ENCODE measurements around the gene CNTNAP5.

CNTNAP5 gene

GRCh38 chr2:124887466-124887865 lies 862.4 kb downstream of the CNTNAP5 start:
- Mint-ChIP-seq H3K27ac (no peak overlapping the region), H3K4me1 (ENCODE audit: low read depth) (no peaks in the 10 kb centered on the region), H3K9me3 (peaks cover 11% of the 10 kb centered on the region), H3K27me3 (ENCODE audit: low read depth) (no peaks in the 10 kb centered on the region), H3K4me3 (no peak overlapping the region), H3K36me3 (ENCODE audit: low read depth) (no peaks in the 10 kb centered on the region)

- no peak overlapping the region for H3K4me3 Mint-ChIP-seq
- no peaks in the 10 kb centered on the region for H3K27me3 Mint-ChIP-seq (ENCODE audit: low read depth)
- no peaks in the 10 kb centered on the region for H3K4me1 Mint-ChIP-seq (ENCODE audit: low read depth)
- peaks cover 8% of the 10 kb centered on the region for H3K9me3 Mint-ChIP-seq
- H3K27ac Mint-ChIP-seq, result no peak overlapping the region
- no peaks in the 10 kb centered on the region for H3K36me3 Mint-ChIP-seq (ENCODE audit: low read depth)
Observed at GRCh38 chr2:124888431-124888830, 863.3 kb downstream of the CNTNAP5 start.

- H3K36me3 Mint-ChIP-seq (ENCODE audit: low read depth), result no peaks in the 10 kb centered on the region
- H3K9me3 Mint-ChIP-seq, result peaks cover 4% of the 10 kb centered on the region
- H3K4me3 Mint-ChIP-seq, result no peak overlapping the region
- H3K4me1 Mint-ChIP-seq (ENCODE audit: low read depth), result no peaks in the 10 kb centered on the region
- H3K27ac Mint-ChIP-seq, result no peak overlapping the region
- H3K27me3 Mint-ChIP-seq (ENCODE audit: low read depth), result no peaks in the 10 kb centered on the region
Observed at GRCh38 chr2:124894199-124894598, 869.1 kb downstream of the CNTNAP5 start.

- Mint-ChIP-seq H3K27me3 (ENCODE audit: low read depth) (no peaks in the 10 kb centered on the region), H3K4me1 (ENCODE audit: low read depth) (no peaks in the 10 kb centered on the region), H3K36me3 (ENCODE audit: low read depth) (no peaks in the 10 kb centered on the region), H3K4me3 (no peak overlapping the region), H3K9me3 (peaks cover 4% of the 10 kb centered on the region), H3K27ac (no peak overlapping the region)
Observed at GRCh38 chr2:124898827-124899226, 873.7 kb downstream of the CNTNAP5 start.

- no peaks in the 10 kb centered on the region for H3K27me3 Mint-ChIP-seq (ENCODE audit: low read depth)
- no peaks in the 10 kb centered on the region for H3K4me1 Mint-ChIP-seq (ENCODE audit: low read depth)
- H3K4me3 Mint-ChIP-seq, result no peak overlapping the region
- H3K27ac Mint-ChIP-seq, result no peak overlapping the region
- H3K36me3 Mint-ChIP-seq (ENCODE audit: low read depth), result no peaks in the 10 kb centered on the region
- H3K9me3 Mint-ChIP-seq, result no peaks in the 10 kb centered on the region
Observed at GRCh38 chr2:124908411-124908810, 883.3 kb downstream of the CNTNAP5 start.

- H3K27ac Mint-ChIP-seq, result no peak overlapping the region
- no peaks in the 10 kb centered on the region for H3K4me1 Mint-ChIP-seq (ENCODE audit: low read depth)
- H3K36me3 Mint-ChIP-seq (ENCODE audit: low read depth), result no peaks in the 10 kb centered on the region
- H3K9me3 Mint-ChIP-seq, result no peaks in the 10 kb centered on the region
- no peaks in the 10 kb centered on the region for H3K27me3 Mint-ChIP-seq (ENCODE audit: low read depth)
- H3K4me3 Mint-ChIP-seq, result no peak overlapping the region
Observed at GRCh38 chr2:124911560-124911959, 886.5 kb downstream of the CNTNAP5 start.

GRCh38 chr2:124913868-124914267 lies 888.8 kb downstream of the CNTNAP5 start:
- no peaks in the 10 kb centered on the region for H3K4me1 Mint-ChIP-seq (ENCODE audit: low read depth)
- no peak overlapping the region for H3K27ac Mint-ChIP-seq
- no peaks in the 10 kb centered on the region for H3K36me3 Mint-ChIP-seq (ENCODE audit: low read depth)

GRCh38 chr2:124915567-124915966 lies 890.5 kb downstream of the CNTNAP5 start:
- Mint-ChIP-seq H3K9me3 (no peaks in the 10 kb centered on the region), H3K4me3 (no peak overlapping the region), H3K36me3 (ENCODE audit: low read depth) (no peaks in the 10 kb centered on the region), H3K27me3 (ENCODE audit: low read depth) (no peaks in the 10 kb centered on the region), H3K4me1 (ENCODE audit: low read depth) (no peaks in the 10 kb centered on the region), H3K27ac (no peak overlapping the region)

More at GRCh38 chr2:124913868-124914267, 888.8 kb downstream of the CNTNAP5 start:
- H3K27me3 Mint-ChIP-seq (ENCODE audit: low read depth), result no peaks in the 10 kb centered on the region
- no peak overlapping the region for H3K4me3 Mint-ChIP-seq
- no peaks in the 10 kb centered on the region for H3K9me3 Mint-ChIP-seq

GRCh38 chr2:124919296-124919695 lies 894.2 kb downstream of the CNTNAP5 start:
- H3K27me3 Mint-ChIP-seq (ENCODE audit: low read depth), result no peaks in the 10 kb centered on the region
- H3K36me3 Mint-ChIP-seq (ENCODE audit: low read depth), result no peaks in the 10 kb centered on the region
- H3K27ac Mint-ChIP-seq, result no peak overlapping the region
- peaks cover 14% of the 10 kb centered on the region for H3K9me3 Mint-ChIP-seq
- H3K4me1 Mint-ChIP-seq (ENCODE audit: low read depth), result no peaks in the 10 kb centered on the region
- no peak overlapping the region for H3K4me3 Mint-ChIP-seq

GRCh38 chr2:124920448-124920847 lies 895.4 kb downstream of the CNTNAP5 start:
- Mint-ChIP-seq H3K36me3 (ENCODE audit: low read depth) (no peaks in the 10 kb centered on the region), H3K9me3 (peaks cover 14% of the 10 kb centered on the region), H3K4me3 (no peak overlapping the region), H3K4me1 (ENCODE audit: low read depth) (no peaks in the 10 kb centered on the region), H3K27me3 (ENCODE audit: low read depth) (no peaks in the 10 kb centered on the region), H3K27ac (no peak overlapping the region)

GRCh38 chr2:124921191-124921590 lies 896.1 kb downstream of the CNTNAP5 start:
- Mint-ChIP-seq H3K27me3 (ENCODE audit: low read depth) (no peaks in the 10 kb centered on the region), H3K27ac (no peak overlapping the region), H3K9me3 (peaks cover 20% of the 10 kb centered on the region), H3K36me3 (ENCODE audit: low read depth) (no peaks in the 10 kb centered on the region), H3K4me1 (ENCODE audit: low read depth) (no peaks in the 10 kb centered on the region), H3K4me3 (no peak overlapping the region)

- Mint-ChIP-seq H3K27ac (no peak overlapping the region), H3K4me3 (no peak overlapping the region), H3K27me3 (ENCODE audit: low read depth) (no peaks in the 10 kb centered on the region), H3K9me3 (peaks cover 27% of the 10 kb centered on the region), H3K4me1 (ENCODE audit: low read depth) (no peaks in the 10 kb centered on the region), H3K36me3 (ENCODE audit: low read depth) (no peaks in the 10 kb centered on the region)
Observed at GRCh38 chr2:124923097-124923496, 898.0 kb downstream of the CNTNAP5 start.

GRCh38 chr2:124933883-124934282 lies 908.8 kb downstream of the CNTNAP5 start:
- no peaks in the 10 kb centered on the region for H3K4me1 Mint-ChIP-seq (ENCODE audit: low read depth)

GRCh38 chr2:124953921-124954320 lies 928.8 kb downstream of the CNTNAP5 start:
- H3K4me1 Mint-ChIP-seq (ENCODE audit: low read depth), result no peaks in the 10 kb centered on the region
- no peaks in the 10 kb centered on the region for H3K36me3 Mint-ChIP-seq (ENCODE audit: low read depth)
- peaks cover 12% of the 10 kb centered on the region for H3K9me3 Mint-ChIP-seq
- H3K27me3 Mint-ChIP-seq (ENCODE audit: low read depth), result no peaks in the 10 kb centered on the region
- no peak overlapping the region for H3K4me3 Mint-ChIP-seq
- no peak overlapping the region for H3K27ac Mint-ChIP-seq

More at GRCh38 chr2:124933883-124934282, 908.8 kb downstream of the CNTNAP5 start:
- peaks cover 7% of the 10 kb centered on the region for H3K9me3 Mint-ChIP-seq
- no peak overlapping the region for H3K27ac Mint-ChIP-seq
- H3K27me3 Mint-ChIP-seq (ENCODE audit: low read depth), result no peaks in the 10 kb centered on the region
- H3K4me3 Mint-ChIP-seq, result no peak overlapping the region
- H3K36me3 Mint-ChIP-seq (ENCODE audit: low read depth), result no peaks in the 10 kb centered on the region

- Mint-ChIP-seq H3K4me3 (no peak overlapping the region), H3K27me3 (ENCODE audit: low read depth) (no peaks in the 10 kb centered on the region), H3K9me3 (no peaks in the 10 kb centered on the region), H3K4me1 (ENCODE audit: low read depth) (no peaks in the 10 kb centered on the region), H3K36me3 (ENCODE audit: low read depth) (no peaks in the 10 kb centered on the region), H3K27ac (no peak overlapping the region)
Observed at GRCh38 chr2:124959581-124959980, 934.5 kb downstream of the CNTNAP5 start.

- no peaks in the 10 kb centered on the region for H3K4me1 Mint-ChIP-seq (ENCODE audit: low read depth)
- H3K4me3 Mint-ChIP-seq, result no peak overlapping the region
- no peaks in the 10 kb centered on the region for H3K27me3 Mint-ChIP-seq (ENCODE audit: low read depth)
- H3K36me3 Mint-ChIP-seq (ENCODE audit: low read depth), result no peaks in the 10 kb centered on the region
- no peak overlapping the region for H3K27ac Mint-ChIP-seq
- no peaks in the 10 kb centered on the region for H3K9me3 Mint-ChIP-seq
Observed at GRCh38 chr2:124961132-124961531, 936.0 kb downstream of the CNTNAP5 start.
